Ureter (tissue), 1 donor: Measurements from ENCODE around the gene FDX2. TPM values are rescaled to one million over a fixed set of nuclear protein-coding genes. Genes with fewer than 3 reads are reported as not detected.
"Not testable (repeated sequence)": the region's sequence is repeated elsewhere in the genome, so short reads cannot be mapped to it uniquely, and the experiment has no call there.

Source experiments
- DNase-seq: peaks from one replicate; pipeline ENCODE4 v3.0.0-alpha.2; 2020; ENCODE audit warnings: low spot score
- total RNA-seq: library from RNA; stranded (reverse); gene quantifications from one replicate; pipeline ENCODE4 v1.2.4, GENCODE V29; 2023
- donor health status: DM: yes; HTN: yes; CAD: no.

FDX2 gene
- total RNA-seq, 1 donor from 2014 or later, result 25.8 TPM

GRCh38 chr19:10284065-10284959 lies 31.5 kb downstream of the FDX2 start:
- DNase-seq, result no peak

GRCh38 chr19:10283301-10284064 lies 32.3 kb downstream of the FDX2 start:
- DNase-seq, result no peak

GRCh38 chr19:10282043-10282442 lies 33.8 kb downstream of the FDX2 start:
- not testable (repeated sequence) for DNase-seq

- no peak for DNase-seq
Measured at GRCh38 chr19:10279737-10280442, 35.9 kb downstream of the FDX2 start.

GRCh38 chr19:10278935-10279334 lies 36.9 kb downstream of the FDX2 start:
- DNase-seq, result no peak

- no peak for DNase-seq
Measured at GRCh38 chr19:10277795-10278589, 37.8 kb downstream of the FDX2 start.

- no peak for DNase-seq
Measured at GRCh38 chr19:10274589-10274988, 41.2 kb downstream of the FDX2 start.

- DNase-seq, result no peak
Measured at GRCh38 chr19:10271543-10272086, 44.2 kb downstream of the FDX2 start.

- DNase-seq, result peak; percentile 90
Measured at GRCh38 chr19:10270616-10271394, 45.0 kb downstream of the FDX2 start, which contains the start of gene ICAM1. Gene ICAM1 (plus strand): TSS chr19:10271120. CDS start chr19:10271160, 40 bp downstream.

- peak; percentile 75 for DNase-seq
Measured at GRCh38 chr19:10270180-10270615, 45.6 kb downstream of the FDX2 start.

- peak; percentile 90 for DNase-seq
Measured at GRCh38 chr19:10269333-10270179, 46.3 kb downstream of the FDX2 start.

GRCh38 chr19:10268071-10268470 lies 47.7 kb downstream of the FDX2 start:
- DNase-seq, result no peak

- no peak for DNase-seq
Measured at GRCh38 chr19:10266706-10267105, 49.1 kb downstream of the FDX2 start.

GRCh38 chr19:10262771-10263170 lies 53.0 kb downstream of the FDX2 start:
- DNase-seq, result no peak

- no peak for DNase-seq
Measured at GRCh38 chr19:10260141-10260584, 55.7 kb downstream of the FDX2 start.
